ENCODE results near the gene PUS7.
"Not testable (repeated sequence)": the region's sequence is repeated elsewhere in the genome, so short reads cannot be mapped to it uniquely, and the experiment has no call there.

The PUS7 gene

DNA sequence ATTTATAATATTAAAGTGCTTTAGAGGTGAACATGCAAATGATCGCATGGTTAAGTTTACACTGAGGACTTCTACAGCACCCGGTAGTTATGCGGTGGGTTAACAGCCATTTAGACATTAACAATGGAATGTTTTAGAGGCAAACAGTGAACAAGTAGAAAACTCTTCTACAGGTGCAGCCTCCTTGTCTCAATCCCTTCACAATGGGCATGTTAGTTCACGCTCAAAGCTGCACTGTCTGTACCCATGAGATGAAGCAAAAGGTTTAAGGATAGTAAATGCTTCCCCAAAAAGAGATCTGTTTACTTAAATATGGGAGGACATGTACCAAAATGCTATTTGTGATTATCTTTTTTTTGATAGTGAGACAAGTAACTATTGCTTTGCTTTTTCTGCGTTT, 25.1 kb downstream of the PUS7 start:
- no peak for DNase-seq (ENCODE audit: low read depth)

DNA sequence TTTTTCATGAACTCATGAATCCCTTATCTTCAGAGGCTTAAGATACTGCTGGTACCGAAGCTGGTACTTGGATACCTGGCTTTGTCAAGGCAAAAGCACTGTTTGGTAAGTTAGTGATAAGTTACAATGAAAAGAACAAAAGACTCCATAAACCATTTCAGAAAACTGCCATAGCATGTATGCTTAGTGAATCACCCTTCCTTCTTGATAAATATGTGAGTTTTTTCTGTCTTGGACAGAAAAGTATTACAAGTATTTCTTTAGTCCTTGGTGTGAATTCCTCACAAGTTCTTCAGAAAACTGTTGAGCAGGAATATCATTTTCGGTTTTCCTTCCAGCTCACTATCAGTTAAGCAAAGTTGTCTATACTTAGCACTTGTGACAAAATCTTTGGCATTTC, 25.6 kb downstream of the PUS7 start:
- peak; percentile 13 for DNase-seq (ENCODE audit: low read depth)

DNA sequence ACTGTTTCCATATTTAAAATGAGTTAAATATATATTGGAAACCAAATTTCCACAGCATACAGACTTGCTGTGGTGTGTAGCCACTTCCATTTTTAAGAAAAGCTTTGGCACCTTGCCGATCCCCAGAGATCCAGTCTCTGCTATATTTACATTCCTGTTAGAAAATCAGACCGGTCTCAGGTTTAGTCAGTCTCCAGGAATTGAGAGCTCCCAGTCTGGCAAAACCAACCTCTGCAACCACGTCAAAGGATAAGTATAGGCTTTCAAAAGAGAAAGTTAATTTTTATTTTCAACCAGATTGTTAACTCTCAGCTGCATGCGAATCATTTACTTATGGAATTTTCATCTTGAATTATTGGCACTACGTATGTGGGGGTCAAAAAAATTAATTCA, 28.2 kb downstream of the PUS7 start:
- peak; percentile 70 for DNase-seq (ENCODE audit: low read depth)

DNA sequence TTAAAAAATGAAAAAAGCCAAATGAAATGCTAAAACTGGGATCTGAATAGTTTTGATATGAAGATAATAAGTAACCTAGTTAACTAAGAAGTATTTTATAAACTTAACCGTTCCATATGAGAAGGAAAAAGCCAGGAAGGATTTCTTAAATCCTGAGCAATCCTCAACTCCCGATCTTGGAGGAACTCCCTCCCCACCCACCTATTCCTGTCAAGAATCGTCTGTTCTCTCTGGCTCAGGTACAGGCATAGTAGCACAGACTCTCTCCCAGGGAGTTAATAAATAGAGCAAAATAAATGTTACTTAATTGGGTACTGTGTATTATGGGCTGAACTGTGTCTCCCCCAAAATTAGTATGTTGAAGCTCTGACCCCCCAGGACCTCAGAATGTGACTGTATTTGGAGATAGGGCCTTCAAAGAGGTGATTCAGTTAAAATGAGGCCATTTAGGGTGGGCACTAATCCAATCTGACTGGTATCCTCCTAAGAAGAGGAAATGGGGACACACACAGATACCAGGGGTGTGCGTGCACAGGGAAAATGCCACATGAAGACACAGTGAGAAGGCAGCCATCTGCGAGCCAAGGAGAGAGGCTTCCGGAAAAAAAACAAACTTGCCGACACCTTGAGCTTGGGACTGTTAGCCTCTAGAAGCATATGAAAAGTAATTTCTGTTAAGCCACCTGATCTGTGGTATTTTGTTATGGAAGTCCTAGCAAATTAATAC, 28.7 kb downstream of the PUS7 start:
- no peak for DNase-seq (ENCODE audit: low read depth)

DNA sequence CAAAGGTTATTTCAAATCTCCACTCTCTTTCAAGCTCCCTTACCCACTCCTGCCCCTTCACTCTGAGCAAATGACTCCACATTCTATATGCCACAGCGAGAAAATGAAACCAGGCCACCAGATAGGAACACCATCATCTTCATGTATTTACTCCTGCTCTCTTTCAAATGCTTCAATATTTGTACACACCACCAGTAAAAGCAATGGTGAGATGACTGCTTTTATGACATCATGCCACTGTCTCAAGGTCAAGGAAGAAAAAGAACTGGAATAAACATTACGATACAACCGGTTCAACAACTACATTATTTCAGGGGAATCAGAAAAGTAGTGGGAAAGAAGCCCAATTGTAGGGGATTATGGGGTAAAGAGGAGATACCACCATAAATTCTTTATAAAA, 32.7 kb downstream of the PUS7 start:
- no peak for DNase-seq (ENCODE audit: low read depth)

DNA sequence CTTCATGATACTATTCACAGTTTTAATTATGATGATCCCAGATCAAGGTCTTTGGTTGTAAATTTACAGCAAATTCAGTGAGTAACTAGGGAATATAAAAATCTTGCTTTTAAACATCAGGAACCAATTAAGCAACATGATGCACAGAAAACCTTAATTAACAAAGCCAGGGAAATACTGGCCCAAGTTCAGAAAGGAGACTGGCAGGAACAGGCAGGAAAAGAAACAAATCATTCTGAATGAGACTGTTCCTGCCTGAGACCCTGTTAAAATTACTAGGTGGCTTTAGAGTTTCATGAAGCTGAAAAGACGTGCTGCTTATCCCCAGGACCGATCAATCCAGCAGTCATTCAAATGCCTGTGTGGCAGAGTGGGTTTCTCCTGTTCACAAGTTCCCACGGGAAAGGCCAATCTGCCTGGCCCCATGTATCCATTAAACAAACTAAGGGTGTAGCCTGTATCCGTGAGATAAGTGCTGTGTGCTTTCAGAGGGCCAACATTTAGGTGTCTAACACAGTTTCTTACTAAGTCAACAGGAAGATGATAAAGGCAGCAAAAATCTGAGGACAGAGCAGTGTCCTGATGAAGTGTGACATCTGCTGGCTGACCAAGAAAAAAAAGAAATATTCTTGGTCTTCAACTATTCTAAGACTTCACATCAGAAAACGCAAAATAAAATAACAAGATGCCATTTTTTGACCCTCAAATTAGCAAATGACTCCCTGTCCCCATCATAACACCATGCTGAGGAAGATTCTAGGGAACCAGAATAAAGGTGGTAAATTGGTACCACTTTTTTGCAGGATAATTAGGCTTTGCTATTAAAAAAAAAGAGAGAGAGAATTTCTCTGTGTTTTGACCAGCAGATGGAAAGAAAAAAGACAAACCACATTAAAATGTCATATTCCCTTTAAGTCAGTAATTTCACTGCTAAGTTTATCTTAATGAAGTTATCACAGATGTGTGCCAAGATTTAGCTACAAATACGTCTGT, 34.2 kb downstream of the PUS7 start:
- DNase-seq (ENCODE audit: low read depth): peak; percentile 40

DNA sequence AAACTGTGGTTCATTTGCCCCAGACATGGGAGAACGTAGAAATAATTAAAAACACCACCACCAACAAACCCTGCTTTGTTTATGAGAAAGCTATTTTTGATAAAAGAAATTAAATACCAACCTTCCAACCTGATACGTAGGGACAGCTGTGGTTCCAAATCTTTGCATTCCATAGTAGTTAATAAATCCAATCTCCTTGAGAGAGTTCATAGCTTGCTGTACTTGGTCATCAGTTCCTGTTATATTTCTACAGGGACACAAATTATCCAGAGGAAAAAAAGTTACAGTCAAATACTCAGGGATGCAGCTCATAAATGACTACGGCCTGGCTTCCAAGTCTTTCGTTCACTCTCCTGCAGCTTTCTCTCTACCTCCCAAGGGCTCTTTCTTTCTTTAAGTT, 41.1 kb downstream of the PUS7 start:
- DNase-seq (ENCODE audit: low read depth): no peak

DNA sequence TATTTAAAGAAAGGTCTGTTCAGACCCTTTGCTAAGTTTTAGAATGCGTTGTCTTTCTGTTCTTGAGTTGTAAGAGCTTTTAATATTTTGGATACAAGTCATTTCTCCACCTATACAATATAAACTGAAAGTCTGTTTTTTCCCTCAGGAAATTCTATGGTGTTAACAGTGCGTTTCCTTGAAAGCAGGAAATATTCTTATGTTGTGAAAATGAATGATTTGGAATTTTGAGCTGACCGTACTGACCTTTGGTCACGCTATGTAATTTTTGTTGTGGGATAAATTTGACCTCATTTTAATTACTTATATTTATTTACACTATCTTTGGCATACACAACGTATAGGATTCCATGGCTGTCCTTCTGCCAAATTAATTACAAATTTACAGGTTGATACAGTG, 43.5 kb downstream of the PUS7 start:
- no peak for DNase-seq (ENCODE audit: low read depth)

DNA sequence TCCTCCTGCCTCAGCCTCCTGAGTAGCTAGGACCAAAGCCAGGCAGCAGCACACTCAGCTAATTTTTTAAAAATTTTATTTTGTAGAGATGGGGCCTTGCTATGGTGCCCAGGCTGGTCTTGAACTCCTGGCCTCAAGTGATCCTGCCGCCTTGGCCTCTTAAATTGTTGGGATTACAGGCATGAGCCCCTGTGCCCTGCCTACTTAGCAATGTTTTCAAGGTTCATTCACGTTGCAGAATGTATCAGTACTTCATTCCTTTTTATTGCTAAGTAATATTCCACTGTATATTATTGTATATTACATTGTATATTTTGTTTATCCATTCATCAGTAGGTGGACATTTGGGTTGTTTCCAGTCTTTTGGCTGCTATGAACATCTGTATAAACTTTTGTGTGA, 44.2 kb downstream of the PUS7 start:
- no peak for DNase-seq (ENCODE audit: low read depth)

DNA sequence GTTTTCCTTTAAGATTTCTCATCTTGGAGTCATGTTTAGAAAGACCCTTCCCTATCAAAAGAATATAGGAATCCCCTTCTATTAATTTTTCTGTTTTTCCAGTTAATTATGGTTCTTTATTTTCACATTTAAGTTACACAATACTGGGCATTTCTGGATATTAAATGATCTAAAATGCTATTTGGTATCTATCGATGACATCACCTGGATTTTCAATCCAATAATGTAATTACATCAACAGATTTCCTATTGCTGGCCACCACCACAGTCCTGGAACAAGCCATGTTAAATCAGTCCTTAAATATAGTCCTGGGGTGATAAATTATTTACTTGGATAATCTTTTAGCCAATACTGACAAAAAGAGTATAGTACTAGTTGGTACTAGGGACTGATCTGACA, 48.0 kb downstream of the PUS7 start:
- no peak for DNase-seq (ENCODE audit: low read depth)

DNA sequence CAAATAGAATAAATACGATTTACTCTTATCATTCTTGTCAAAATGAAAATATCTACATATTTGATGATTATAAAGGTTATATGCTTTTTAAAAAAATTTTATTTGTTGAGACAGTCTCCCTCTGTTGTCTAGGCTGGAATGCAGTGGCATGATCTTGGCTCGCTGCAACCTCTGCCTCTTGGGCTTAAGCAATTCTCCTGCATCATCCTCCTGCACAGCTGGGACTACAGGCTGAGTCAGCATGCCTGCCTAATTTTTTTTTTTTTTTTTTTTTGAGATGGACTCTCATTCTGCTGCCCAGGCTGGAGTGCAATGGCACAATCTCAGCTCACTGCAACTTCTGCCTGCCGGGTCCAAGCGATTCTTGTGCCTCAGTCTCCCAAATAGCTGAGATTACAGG, 48.9 kb downstream of the PUS7 start:
- DNase-seq (ENCODE audit: low read depth): peak; percentile 54

DNA sequence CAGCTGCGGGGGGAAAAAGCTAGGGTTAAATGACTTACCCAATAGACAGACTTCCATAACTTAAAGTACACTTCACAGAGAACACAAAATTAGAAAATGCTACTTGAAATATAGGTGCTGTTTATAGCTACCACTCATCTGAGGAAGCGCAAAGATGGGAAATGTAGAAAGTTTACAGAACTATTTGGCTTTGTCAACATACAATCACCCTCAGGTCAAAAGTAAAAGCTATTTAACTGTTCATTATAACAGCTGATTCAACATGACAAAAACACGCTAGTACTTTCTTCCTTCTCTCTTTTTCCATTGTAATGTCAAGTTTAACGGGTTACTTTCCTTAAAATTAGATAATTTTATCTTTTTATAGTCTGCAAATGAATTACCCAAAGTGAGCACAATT, 51.2 kb downstream of the PUS7 start:
- no peak for DNase-seq (ENCODE audit: low read depth)

DNA sequence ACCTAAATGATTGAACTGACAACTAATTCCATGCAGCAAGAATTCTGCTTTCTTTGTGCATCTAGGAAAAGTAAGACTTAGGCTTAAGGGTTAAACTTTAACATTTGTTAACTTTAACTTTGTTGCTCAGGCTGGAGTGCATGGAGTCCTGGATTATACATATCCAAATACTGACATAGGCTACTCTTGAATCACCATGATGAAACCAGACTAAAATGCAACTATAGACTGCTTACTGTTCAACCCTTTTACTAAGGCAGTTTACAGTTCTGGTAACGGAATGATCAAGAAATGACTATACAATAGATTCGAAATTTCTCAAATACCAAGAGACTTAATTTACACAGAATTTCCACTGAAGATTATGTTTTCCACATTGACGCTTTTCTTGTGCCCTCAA, 52.0 kb downstream of the PUS7 start:
- no peak for DNase-seq (ENCODE audit: low read depth)

DNA sequence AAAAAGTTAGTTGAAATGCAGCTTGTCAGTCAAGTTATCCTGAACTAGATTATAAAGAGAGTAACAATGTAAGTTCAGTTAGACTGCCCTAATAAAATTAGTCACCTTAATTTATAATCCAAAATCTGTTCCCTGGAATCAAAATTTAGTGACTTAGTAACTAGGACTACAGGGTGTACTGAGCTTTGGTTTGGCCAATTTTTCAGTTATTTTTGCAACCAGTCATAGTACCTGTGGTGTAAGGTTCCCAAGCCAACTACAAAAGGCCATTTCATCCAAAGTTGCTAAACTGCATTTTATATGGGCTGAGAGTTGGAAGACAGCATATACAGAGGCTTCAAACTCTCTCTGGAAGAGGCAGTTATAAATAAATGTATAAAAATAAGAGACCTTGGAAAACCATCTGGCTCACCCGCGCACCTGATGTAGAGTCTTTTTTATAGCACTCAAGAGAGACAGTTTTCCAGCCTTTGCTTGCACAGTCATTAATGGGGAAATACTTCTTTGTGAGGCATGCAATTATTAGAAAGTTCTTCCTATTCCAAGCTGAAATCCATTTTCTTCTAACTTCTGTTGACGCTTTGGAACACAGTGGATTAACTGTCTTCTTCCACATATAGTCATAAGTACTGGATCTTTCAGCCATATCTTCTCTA, 59.2 kb downstream of the PUS7 start:
- no peak for DNase-seq (ENCODE audit: low read depth)

DNA sequence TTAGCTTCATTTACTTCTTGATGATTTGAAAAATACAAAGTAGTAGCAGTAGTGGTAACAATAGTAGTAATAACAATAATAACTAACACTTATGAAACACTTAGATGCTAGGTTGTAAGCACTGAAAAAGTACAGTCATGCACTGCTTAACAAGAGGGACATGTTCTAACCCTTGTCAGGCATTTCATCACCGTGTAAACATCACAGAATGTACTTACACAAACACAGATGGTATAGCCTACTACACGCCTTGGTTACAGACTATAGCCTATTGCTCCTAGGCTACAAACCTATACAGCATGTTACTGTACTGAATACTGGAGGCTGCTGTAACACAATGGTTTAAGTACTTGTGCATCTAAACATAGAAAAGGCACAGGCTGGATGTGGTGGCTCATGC, 60.6 kb downstream of the PUS7 start:
- DNase-seq (ENCODE audit: low read depth): no peak

DNA sequence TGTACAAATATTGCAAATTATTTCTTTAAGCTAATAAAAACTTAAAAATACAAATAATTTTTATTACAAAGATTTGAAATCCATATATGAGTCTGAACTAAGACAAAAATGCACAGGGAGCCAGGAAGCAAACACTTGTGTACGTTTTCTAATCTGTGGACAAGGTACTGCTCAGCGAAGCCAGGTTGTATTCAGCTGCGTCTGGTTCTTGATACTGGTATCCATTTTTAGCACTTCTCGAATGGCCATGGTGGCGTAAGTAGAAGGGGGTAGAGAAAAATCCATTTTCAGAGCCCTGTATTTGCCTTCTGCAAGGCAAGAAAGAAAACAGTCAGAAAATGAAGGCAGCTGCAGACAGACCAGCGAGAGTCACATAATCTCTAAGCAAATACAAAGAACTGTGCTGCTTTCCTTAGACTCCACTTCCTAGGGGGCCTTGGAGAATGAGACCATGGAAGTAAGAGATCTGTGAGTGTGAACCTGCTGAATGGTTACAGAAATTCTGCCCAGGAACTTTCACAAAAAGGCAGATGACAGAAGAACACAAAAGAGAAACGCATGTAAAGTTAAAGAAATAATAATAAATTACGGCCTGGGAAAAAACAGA, 64.3 kb downstream of the PUS7 start:
- DNase-seq (ENCODE audit: low read depth): no peak

DNA sequence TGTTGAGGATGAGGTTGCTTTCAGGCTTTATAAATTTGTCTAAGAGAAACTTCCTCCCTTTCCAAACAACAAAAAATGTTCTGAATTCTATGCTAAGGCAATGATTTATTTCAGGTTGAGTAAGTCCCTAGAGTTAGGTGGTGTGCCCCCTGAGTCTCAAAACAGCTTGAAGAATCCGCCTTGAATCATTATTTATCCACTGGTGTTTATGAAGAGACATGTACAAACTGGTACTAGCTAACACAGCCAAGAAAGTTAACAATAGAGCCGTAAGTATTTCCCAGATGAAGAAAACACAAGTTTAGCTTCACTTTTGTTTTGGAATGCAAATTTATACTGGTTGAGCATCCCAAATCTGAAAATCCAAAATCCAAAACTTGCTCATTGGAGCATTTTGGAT, 67.2 kb downstream of the PUS7 start:
- DNase-seq (ENCODE audit: low read depth): no peak

DNA sequence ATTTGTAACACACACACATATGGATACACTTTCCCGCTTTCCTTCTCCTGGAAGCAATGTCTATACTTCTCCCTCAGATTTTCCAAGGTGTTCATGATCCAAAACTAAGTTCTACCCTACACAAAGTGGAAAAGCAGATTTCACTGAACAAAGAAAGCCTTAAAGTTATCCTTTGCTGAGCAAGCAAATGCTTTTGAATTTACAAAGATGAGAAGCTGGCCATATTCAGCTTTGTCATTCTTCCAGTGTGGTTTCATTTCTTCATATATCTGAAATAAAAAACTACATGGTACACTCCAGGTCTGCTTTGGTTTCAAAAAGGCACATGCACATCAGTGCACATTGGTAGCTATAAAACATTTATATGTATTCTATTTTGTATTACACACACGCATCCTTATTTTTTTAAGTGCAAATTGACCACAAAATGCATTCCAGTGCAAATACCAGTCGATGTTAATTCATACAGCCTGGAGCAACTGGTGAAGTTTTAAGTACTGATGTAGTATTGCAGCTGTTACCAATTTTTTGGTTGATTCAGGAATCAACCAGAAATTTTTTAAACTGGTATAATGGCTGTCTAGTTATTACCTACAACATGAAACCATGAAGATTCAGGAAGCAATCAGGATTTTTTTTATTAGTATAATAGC, 67.8 kb downstream of the PUS7 start:
- no peak for DNase-seq (ENCODE audit: low read depth)

DNA sequence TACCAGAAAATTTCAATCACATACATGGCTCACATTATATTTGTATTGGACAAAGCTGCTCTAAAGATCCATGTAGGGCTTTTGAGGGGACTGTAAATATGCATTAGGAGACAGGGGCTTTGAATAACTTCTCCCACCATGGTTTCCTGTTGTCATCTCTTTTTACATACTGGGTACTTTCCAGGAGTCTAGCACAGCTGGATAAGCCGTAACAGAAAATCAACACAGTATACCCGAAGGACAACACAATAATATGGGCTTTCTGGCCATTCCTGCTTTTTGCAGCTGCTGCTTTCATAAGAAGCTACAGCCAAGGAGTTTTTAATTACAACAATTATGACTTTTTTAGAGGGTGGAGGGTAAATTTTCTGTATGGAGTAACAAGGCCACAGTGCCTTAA, 70.0 kb downstream of the PUS7 start:
- DNase-seq (ENCODE audit: low read depth): no peak

DNA sequence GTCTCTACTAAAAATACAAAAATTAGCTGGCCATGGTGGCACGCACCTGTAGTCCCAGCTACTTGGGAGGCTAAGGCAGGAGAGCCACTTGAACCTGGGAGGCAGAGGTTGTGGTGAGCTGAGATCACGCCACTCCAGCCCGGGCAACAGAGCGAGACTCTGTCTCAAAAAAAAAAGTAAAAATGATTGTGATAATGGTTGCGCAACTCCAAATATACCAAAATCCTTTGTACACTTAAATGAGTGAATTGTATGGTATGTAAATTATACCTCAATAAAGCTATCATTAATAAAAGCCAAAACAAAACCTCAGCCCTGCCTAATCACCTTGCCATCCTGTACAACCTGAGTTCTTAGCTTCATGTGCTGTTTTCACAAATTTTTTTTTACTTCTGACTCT, 71.2 kb downstream of the PUS7 start:
- not testable (repeated sequence) for DNase-seq (ENCODE audit: low read depth)

DNA sequence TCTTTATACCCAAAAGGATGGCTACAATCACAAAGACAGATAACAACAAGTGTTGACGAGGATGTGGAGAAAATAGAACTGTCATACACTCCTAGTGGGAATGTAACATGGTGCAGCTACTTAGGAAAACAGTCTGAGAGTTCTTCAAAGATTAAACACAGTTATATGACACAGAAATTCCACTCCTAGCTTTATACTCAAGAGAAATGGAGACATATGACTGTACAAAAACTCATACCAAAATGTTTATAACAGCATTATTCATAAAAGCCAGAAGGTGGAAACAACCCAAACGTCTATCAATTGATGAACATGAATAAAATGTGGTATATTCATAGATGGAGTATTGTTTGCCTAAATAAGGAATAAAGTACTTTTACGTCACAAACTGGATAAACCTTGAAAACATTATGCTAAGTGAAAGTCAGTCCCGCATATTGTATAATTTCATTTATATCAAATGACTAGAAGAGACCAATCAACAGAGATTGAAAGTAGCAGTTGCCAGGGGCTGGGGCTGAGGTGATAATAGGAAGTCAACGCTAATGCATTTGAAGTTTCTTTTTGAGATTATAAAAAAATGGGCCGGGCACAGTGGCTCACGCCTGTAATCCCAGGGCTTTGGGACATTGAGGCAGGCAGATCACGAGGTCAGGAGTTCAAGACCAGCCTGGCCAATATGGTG, 71.8 kb downstream of the PUS7 start:
- DNase-seq (ENCODE audit: low read depth): no peak

Measured in stromal cell of bone marrow (primary cell).